Mesendoderm (in vitro differentiated cells): ENCODE results near the gene HHEX.

Source experiments
- DNase-seq: peaks from one replicate; pipeline ENCODE4 v3.0.0; 2013
- H2AK5ac ChIP-seq: 2 replicates; pipeline ENCODE4 v1.6.1; 2013; ENCODE audit warnings: low read length, inconsistent platforms
- H2BK120ac ChIP-seq: 2 replicates; pipeline ENCODE4 v1.6.1; 2013; ENCODE audit warnings: low read depth, mild to moderate bottlenecking, low read length, moderate library complexity, mixed read lengths
- H2BK15ac ChIP-seq: replicated peaks from 2 replicates; pipeline ENCODE4 v1.6.1; 2013; ENCODE audit warnings: low read depth, mild to moderate bottlenecking, moderate library complexity
- H2BK5ac ChIP-seq: 2 replicates; pipeline ENCODE4 v1.6.1; 2013; ENCODE audit warnings: low read length, inconsistent platforms
- H3K18ac ChIP-seq: 2 replicates; pipeline ENCODE4 v1.6.1; 2013; ENCODE audit warnings: mild to moderate bottlenecking, low read length, mixed read lengths
- H3K23ac ChIP-seq: one replicate; pipeline ENCODE4 v1.6.1; 2013; ENCODE audit warnings: low read length
- H3K27ac ChIP-seq: 2 replicates; pipeline ENCODE4 v1.5.1; 2013; ENCODE audit warnings: low read depth, mild to moderate bottlenecking, inconsistent platforms, low read length, moderate library complexity
- H3K27me3 ChIP-seq: 2 replicates; pipeline ENCODE4 v1.6.1; 2013; ENCODE audit warnings: low read length, control low read depth, mild to moderate bottlenecking, inconsistent platforms; ENCODE audit not compliant: insufficient read depth, poor library complexity
- H3K36me3 ChIP-seq: 2 replicates; pipeline ENCODE4 v1.6.1; 2013; ENCODE audit warnings: low read length, inconsistent platforms; ENCODE audit not compliant: control insufficient read depth, insufficient read depth
- H3K4ac ChIP-seq: one replicate; pipeline ENCODE4 v1.6.1; 2013; ENCODE audit warnings: low read depth, mild to moderate bottlenecking, low read length, moderate library complexity
- H3K4me1 ChIP-seq: 2 replicates; pipeline ENCODE4 v1.6.1; 2013; ENCODE audit warnings: low read depth, low read length, inconsistent platforms; ENCODE audit not compliant: control insufficient read depth
- H3K4me2 ChIP-seq: 2 replicates; pipeline ENCODE4 v1.6.1; 2013; ENCODE audit warnings: low read length
- H3K4me3 ChIP-seq: 2 replicates; pipeline ENCODE4 v1.5.1; 2013; ENCODE audit warnings: mild to moderate bottlenecking, low read length
- H3K56ac ChIP-seq: one replicate; pipeline ENCODE4 v1.6.1; 2013; ENCODE audit warnings: low read length
- H3K79me1 ChIP-seq: 2 replicates; pipeline ENCODE4 v1.6.1; 2013; ENCODE audit warnings: low read length, inconsistent platforms
- H3K79me2 ChIP-seq: 2 replicates; pipeline ENCODE4 v1.6.1; 2013; ENCODE audit warnings: mild to moderate bottlenecking, low read length; ENCODE audit not compliant: control insufficient read depth, insufficient read depth
- H3K9ac ChIP-seq: 2 replicates; pipeline ENCODE4 v1.6.1; 2013; ENCODE audit warnings: low read length, inconsistent platforms
- H4K5ac ChIP-seq: one replicate; pipeline ENCODE4 v1.6.1; 2013; ENCODE audit warnings: low read length
- H4K8ac ChIP-seq: one replicate; pipeline ENCODE4 v1.6.1; 2013; ENCODE audit warnings: low read depth, mild to moderate bottlenecking, control low read depth, low read length, moderate library complexity
- WGBS: extraction: QIAGEN DNeasy Blood & Tissue Kit; methylation state at CpG from one replicate; pipeline ENCODE4 v1.1.7; 2013; ENCODE audit warnings: low lambda C conversion rate, missing lambda C conversion rate; ENCODE audit not compliant: insufficient coverage; ENCODE audit errors: extremely low coverage; 5-methylcytosine and 5-hydroxymethylcytosine counted together

HHEX gene

DNA sequence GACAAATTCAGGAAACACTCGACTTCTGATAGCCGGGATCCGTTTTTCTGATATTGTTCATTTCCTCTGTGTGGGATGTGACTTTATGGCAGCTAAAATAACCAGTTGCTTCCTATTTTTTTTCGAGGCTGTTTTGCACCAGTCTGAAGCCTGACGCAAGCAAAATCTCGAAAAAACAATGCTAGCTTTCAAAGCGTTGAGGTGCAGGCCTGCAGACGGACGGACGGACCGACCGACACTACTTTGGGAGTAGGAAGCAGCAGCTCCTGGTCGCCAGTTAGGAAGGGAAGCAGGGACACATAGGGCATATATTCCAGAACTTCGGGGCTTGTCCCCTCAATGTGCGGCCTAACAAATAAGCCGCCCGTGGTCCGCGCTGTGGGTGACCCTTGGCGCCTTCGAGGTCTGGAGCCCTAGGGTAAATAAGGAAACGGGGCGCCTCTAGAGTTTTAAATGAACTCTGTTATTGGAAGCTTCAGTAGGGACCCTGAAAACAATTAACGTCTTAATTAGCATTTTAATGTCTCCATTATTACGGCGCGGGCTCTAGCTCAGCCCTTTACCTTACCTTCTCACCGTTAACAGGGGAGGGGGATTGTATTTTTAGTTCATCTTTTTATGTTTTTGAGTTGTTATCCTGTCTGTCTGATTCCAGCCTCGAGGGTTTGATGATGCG lies 1.3 kb downstream of the HHEX start:
- Histone ChIP-seq H2AK5ac (no peak overlapping the region), H2BK15ac (no peak overlapping the region), H3K4me1 (no peaks in the 10 kb centered on the region), H4K5ac (no peak overlapping the region), H3K36me3 (no peaks in the 10 kb centered on the region), H3K79me2 (no peaks in the 10 kb centered on the region), H3K27ac (no peak overlapping the region), H3K23ac (peak overlapping the region; percentile 67), H3K4me3 (peak overlapping the region; percentile 42), H3K56ac (peak overlapping the region; percentile 73), H3K9ac (peak overlapping the region; percentile 67), H4K8ac (no peak overlapping the region), H3K18ac (peak overlapping the region; percentile 42), H2BK120ac (no peak overlapping the region), H3K4ac (no peak overlapping the region), H3K27me3 (peaks cover 23% of the 10 kb centered on the region), H2BK5ac (no peak overlapping the region), H3K79me1 (no peaks in the 10 kb centered on the region), H3K4me2 (peak overlapping the region; percentile 72)
- DNase-seq: peak; percentile 60
- WGBS: no CpG with 5 or more reads among the region's 30 CpGs

DNA sequence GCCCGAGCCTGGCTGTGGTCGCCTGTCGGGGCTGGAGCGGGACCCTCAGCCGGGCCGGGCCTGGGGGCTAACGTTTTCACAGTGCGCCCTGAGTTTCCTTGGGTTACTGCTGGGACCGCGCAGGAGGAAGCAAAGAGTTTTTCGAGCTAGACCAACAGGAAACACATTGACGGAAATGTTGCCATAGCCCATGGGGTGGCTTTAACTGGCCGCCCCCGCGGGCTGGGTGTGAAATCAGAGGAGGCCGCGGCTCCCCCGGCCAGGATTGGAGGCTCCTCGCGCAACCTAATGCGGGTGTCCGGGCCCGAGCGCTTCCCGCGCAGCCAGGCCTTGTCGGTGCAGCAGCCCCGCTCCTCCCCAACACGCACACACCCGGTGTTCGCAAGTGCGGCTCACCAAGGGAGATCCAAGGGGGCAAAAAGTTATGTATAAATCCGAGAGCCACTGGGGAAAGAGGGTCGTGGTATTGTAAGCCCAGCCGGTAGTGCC lies 1.9 kb downstream of the HHEX start:
- Histone ChIP-seq H2AK5ac (no peak overlapping the region), H3K4me2 (peak overlapping the region; percentile 72), H3K4me3 (no peak overlapping the region), H2BK15ac (no peak overlapping the region), H2BK5ac (no peak overlapping the region), H2BK120ac (no peak overlapping the region), H4K5ac (no peak overlapping the region), H3K18ac (peak overlapping the region; percentile 42), H3K56ac (peak overlapping the region; percentile 17), H3K79me1 (no peaks in the 10 kb centered on the region), H3K27ac (no peak overlapping the region), H3K9ac (peak overlapping the region; percentile 67), H3K4me1 (no peaks in the 10 kb centered on the region), H3K27me3 (peaks cover 27% of the 10 kb centered on the region), H3K79me2 (no peaks in the 10 kb centered on the region), H3K23ac (no peak overlapping the region), H3K36me3 (no peaks in the 10 kb centered on the region), H3K4ac (no peak overlapping the region), H4K8ac (no peak overlapping the region)
- no CpG with 5 or more reads among the region's 35 CpGs for WGBS
- DNase-seq: peak; percentile 64

DNA sequence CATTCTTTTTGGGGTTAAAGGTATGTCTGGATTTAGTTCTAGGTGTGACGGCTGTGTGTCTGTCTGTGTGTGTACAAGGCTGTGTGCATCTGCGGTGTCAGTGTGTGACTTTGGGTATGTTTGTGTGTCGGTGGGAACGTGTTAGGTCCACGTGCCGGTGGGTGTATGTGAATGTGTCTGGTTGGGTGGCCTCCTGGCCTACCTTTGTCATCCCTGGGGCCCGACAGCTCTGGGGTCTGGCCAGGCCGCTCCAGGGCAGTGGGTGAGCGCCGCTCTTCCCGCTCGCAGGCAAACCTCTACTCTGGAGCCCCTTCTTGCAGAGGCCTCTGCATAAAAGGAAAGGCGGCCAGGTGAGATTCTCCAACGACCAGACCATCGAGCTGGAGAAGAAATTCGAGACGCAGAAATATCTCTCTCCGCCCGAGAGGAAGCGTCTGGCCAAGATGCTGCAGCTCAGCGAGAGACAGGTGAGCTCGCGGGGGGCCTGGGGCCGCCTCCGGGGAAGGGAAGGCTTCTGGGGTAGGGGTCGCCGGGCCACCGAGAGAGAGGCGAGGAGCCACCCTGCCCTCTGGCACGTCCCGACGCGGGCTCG lies 2.4 kb downstream of the HHEX start:
- H3K4me1 ChIP-seq: no peaks in the 10 kb centered on the region
- no peaks in the 10 kb centered on the region for H3K79me2 ChIP-seq
- no peak overlapping the region for H2BK5ac ChIP-seq
- no peak overlapping the region for H4K8ac ChIP-seq
- peak; percentile 60 for DNase-seq
- no peak overlapping the region for H3K18ac ChIP-seq
- no peak overlapping the region for H2AK5ac ChIP-seq
- H3K23ac ChIP-seq: no peak overlapping the region
- no peak overlapping the region for H2BK120ac ChIP-seq
- no peaks in the 10 kb centered on the region for H3K36me3 ChIP-seq
- peak overlapping the region; percentile 33 for H3K4me2 ChIP-seq
- no peak overlapping the region for H3K4me3 ChIP-seq
- peak overlapping the region; percentile 30 for H3K27ac ChIP-seq
- WGBS: no CpG with 5 or more reads among the region's 34 CpGs
- peaks cover 32% of the 10 kb centered on the region for H3K27me3 ChIP-seq
- H4K5ac ChIP-seq: no peak overlapping the region
- H3K56ac ChIP-seq: peak overlapping the region; percentile 17
- no peak overlapping the region for H2BK15ac ChIP-seq
- H3K79me1 ChIP-seq: no peaks in the 10 kb centered on the region
- H3K9ac ChIP-seq: peak overlapping the region; percentile 4
- no peak overlapping the region for H3K4ac ChIP-seq

DNA sequence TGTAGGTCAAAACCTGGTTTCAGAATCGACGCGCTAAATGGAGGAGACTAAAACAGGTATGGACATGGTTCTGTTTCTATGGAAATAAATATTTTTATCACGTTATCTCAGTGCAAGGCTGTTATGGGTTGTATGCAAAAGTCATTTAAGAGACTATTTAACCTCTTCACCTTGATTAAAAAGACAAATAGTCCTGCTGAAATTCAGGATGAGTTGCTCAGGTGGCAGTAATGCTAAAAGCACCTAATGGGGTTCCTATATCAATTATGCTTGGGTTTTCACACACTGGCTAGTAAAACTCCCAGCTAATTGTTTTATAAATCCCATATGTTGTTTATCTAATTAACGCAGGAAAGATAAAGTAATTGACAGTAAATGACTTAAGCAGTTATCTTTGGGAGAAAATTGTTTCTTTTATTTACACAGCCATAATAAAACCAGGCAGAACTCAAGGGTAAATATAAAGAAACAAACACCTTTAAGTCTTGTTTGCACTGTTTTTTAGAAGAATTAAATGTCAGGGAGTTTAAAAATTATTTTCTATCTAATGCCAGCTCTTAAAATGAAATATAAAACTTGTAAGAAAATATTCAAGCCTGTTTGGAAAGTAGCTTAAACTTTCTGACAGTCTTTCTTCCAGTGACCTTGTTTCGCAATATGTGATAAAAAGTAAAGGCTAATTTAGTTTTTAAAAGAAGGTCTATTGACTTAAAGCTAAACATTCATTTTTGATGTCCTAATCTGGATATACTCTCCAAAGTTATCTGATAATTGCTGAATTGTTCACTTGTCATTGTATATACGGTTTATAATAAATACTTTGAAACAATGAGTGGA lies 3.2 kb downstream of the HHEX start:
- Histone ChIP-seq H3K27ac (peak overlapping the region; percentile 30), H2AK5ac (no peak overlapping the region), H3K4ac (no peak overlapping the region), H3K9ac (no peak overlapping the region), H2BK5ac (no peak overlapping the region), H3K79me2 (no peaks in the 10 kb centered on the region), H3K18ac (no peak overlapping the region), H3K56ac (no peak overlapping the region), H3K23ac (no peak overlapping the region), H2BK120ac (no peak overlapping the region), H2BK15ac (no peak overlapping the region), H3K4me3 (no peak overlapping the region), H4K8ac (no peak overlapping the region), H4K5ac (no peak overlapping the region), H3K4me2 (no peak overlapping the region), H3K27me3 (peaks cover 33% of the 10 kb centered on the region), H3K4me1 (no peaks in the 10 kb centered on the region), H3K36me3 (no peaks in the 10 kb centered on the region), H3K79me1 (no peaks in the 10 kb centered on the region)
- peak; percentile 21 for DNase-seq
- no CpG with 5 or more reads among the region's 7 CpGs for WGBS

DNA sequence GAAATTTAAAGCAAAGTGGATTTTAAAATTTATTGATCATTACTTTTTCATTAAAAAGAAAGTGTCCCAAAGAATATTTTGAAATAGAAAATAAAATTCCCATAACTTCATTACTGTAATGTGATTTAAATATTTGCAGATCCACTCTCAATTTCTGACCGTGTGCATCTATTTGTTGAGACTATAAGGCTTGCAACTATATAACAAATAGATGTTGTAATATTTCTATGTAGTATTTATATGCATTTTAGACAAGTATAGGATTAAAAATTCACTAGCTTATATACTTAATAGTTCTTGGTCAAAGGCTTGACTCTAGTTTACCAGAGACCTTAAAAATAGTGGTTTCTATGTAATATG lies 3.8 kb downstream of the HHEX start:
- WGBS: no CpG with 5 or more reads among the region's 1 CpG
- no peak overlapping the region for H3K4me3 ChIP-seq
- H3K27me3 ChIP-seq: peaks cover 27% of the 10 kb centered on the region

More for the DNA sequence above, 3.8 kb downstream of the HHEX start:
- no peak overlapping the region for H3K56ac ChIP-seq
- H3K9ac ChIP-seq: no peak overlapping the region
- H3K23ac ChIP-seq: no peak overlapping the region
- no peaks in the 10 kb centered on the region for H3K4me1 ChIP-seq
- no peak overlapping the region for H3K18ac ChIP-seq
- H3K79me2 ChIP-seq: no peaks in the 10 kb centered on the region
- no peak overlapping the region for H3K27ac ChIP-seq
- no peak overlapping the region for H2BK120ac ChIP-seq
- no peak overlapping the region for H2BK15ac ChIP-seq
- H3K36me3 ChIP-seq: no peaks in the 10 kb centered on the region
- no peak overlapping the region for H4K8ac ChIP-seq
- H3K4me2 ChIP-seq: no peak overlapping the region
- no peak overlapping the region for H4K5ac ChIP-seq
- no peak for DNase-seq
- H2BK5ac ChIP-seq: no peak overlapping the region
- no peak overlapping the region for H2AK5ac ChIP-seq
- H3K79me1 ChIP-seq: no peaks in the 10 kb centered on the region
- H3K4ac ChIP-seq: no peak overlapping the region
